ENCODE measurements around the gene KCNJ14.

Gene KCNJ14

DNA sequence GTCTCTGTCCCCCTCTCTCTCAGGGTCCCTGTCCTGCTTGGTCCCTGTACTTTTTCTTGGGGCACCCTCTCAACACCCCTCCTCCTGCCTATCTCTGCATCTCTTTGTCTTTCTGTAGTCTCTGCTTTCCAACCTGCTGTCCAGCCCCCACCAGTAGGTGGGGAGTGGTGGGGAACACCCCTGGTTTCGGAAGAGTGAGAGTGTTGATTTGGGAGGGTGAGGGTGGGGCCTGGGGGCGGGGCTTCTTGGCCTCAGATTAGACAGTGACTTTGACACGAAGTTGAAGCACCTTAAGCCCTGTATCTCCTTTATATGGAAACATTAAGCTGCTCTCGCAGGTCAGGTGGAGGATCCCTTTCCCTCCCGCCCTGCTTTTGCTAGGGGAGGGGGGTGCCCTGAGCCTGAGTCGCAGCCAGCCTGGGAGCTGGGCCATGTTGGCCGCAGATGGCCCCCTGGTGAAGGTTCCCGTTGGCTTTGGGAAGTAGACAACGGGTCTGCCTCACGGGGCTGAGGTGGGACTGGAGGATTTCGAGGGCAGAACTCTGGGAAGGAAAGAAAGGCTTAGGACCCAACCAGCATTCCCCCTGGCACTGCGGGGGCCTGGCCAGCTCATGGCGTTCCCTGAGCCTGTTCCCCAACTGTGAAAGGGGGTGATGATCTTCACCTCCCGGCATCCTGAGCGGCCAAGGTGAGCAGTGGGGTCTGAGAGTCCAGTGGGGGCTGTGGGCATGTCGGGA is at the start of gene KCNJ14:
KCNJ14 (plus strand) TSS at position 404 of the 737 bp plus-strand sequence. CDS start 6,151 bp downstream, outside the sequence.
- no peak for DNase-seq (ENCODE audit: low read depth, low spot score)

DNA sequence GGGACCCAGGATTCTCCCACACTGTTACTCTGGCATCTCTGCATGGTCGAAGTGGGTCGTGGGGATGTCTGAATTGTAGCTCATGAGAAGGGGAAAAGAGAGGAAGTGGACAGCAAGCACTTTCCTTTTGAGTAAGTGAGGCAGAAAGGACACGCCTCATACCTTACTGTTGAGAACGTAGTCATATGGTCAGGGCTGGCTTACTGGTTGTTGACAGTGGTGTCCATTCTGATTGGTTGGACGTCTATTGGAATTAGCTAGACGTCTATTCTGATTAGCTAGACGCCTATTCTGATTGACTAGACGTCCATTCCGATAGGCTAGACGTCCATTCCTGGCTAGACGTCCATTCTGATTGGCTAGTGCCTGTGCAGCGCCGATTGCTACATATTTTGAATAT is 49.5 kb upstream of the KCNJ14 start:
- no peak for DNase-seq (ENCODE audit: low read depth, low spot score)

DNA sequence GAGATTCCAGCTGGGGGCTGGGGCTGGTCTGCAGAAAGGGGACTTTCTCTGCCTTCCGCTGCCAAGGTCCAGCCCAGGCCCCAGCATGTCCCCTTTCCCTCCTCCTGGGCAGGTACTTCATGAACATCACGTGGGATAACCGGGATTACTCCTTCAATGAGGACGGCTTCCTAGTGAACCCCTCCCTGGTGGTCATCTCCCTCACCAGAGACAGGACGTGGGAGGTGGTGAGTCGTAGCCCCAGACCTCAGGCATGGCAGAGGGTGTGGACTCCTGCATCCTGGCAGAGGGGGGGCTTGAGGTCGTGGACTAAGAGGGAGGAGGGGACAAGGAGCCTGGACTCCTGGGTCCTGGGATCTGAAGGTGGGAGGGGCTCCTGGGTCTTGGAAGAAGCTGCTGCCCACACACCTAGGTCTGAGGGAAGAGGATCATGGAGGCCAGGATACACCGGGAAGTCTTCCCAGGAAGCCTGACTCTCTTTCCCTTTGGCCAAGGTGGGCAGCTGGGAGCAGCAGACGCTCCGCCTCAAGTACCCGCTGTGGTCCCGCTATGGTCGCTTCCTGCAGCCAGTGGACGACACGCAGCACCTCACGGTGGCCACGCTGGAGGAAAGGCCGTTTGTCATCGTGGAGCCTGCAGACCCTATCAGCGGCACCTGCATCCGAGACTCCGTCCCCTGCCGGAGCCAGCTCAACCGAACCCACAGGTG is 41.3 kb upstream of the KCNJ14 start:
- DNase-seq (ENCODE audit: low read depth, low spot score): no peak

- DNase-seq (ENCODE audit: low read depth, low spot score): no peak
Observed at GRCh38 chr19:48415395-48415794, 40.0 kb upstream of the KCNJ14 start.

- DNase-seq (ENCODE audit: low read depth, low spot score): no peak
Observed at GRCh38 chr19:48415806-48416221, 39.6 kb upstream of the KCNJ14 start.

DNA sequence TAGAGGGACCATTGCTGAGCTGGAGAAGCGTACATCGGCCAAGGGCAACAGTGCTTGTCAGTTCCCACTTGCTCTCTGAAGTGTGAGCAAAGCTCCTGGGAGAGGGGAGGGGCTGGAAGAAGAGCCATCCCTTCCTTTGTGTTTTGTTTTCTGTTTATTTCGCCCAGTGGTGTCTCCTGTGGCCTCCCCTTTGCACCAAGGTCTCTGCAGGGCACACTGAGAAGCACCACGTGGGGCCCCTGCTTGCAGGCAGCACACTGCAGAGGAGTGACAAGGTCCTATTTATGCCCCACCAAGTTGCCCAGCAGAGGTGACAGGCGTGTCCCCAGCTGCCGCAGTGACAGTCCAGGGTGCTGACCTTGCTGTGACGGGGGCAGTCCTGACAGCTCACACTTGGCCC is 38.0 kb upstream of the KCNJ14 start:
- DNase-seq (ENCODE audit: low read depth, low spot score): no peak

GRCh38 chr19:48418317-48419064 is 36.9 kb upstream of the KCNJ14 start:
- no peak for DNase-seq (ENCODE audit: low read depth, low spot score)

DNA sequence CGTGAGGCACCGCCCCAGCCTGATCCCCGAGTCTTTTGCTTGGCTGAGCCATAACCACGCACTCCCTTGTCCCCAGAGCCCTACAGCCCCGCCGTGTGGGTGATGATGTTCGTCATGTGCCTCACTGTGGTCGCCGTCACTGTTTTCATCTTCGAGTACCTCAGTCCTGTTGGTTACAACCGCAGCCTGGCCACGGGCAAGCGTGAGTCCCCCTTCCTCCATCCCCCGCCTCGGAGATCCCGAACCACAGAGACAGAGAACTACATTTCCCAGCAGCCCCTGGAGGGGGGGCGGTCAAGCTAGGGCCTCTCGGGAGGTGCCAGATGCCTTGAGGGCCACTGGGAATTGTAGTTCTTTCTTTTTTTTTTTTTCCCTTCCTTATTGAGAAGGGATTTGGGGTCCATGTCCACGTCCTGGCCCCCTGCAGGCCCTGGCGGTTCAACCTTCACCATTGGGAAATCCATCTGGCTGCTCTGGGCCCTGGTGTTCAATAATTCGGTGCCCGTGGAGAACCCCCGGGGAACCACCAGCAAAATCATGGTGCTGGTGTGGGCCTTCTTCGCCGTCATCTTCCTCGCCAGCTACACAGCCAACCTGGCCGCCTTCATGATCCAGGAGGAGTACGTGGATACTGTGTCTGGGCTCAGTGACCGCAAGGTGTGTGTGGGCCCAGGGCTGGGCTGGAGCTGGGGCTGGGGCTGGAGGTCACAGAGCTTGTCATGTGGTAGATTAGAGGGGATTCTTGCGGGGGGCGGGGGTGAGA is 36.0 kb upstream of the KCNJ14 start:
- peak; percentile 37 for DNase-seq (ENCODE audit: low read depth, low spot score)

DNA sequence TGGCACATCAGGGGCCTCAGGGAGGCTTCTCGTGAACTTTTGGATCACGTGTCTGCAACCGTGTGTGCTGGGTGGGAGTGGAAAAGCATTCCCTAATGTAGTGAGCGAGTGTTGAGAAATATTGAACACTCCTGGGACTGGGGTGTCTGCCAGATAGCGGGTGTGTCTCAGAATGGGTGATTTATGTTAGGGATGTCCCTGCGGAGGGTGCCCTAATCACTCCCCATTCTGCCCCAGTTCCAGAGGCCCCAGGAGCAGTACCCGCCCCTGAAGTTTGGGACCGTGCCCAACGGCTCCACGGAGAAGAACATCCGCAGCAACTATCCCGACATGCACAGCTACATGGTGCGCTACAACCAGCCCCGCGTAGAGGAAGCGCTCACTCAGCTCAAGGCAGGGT is 33.8 kb upstream of the KCNJ14 start:
- DNase-seq (ENCODE audit: low read depth, low spot score): no peak

- DNase-seq (ENCODE audit: low read depth, low spot score): no peak
Observed at GRCh38 chr19:48424694-48425219, 30.6 kb upstream of the KCNJ14 start.

- DNase-seq (ENCODE audit: low read depth, low spot score): no peak
Observed at GRCh38 chr19:48428670-48429069, 26.7 kb upstream of the KCNJ14 start.

GRCh38 chr19:48433337-48433736 is 22.0 kb upstream of the KCNJ14 start:
- DNase-seq (ENCODE audit: low read depth, low spot score): no peak

DNA sequence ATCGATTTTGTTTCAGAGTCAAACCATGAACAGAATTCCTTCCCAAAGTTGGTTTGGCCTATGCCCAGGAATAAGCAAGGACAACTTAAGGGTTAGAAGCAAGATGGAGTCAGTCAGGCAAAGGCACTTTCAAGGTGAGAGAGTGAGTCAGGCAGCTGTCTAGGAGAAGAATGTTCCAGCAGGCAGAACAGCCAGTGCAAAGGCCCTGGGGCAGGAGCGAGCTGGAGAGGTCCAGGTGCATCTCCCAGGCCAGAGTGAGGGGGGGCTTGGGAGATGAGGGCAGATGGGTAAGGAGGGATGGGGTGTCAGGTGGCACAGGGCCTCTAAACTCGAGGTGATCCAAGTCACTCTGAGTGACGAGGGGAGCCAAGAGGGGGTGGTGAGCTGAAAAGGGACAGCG is 18.8 kb upstream of the KCNJ14 start:
- DNase-seq (ENCODE audit: low read depth, low spot score): no peak

- DNase-seq (ENCODE audit: low read depth, low spot score): no peak
Observed at GRCh38 chr19:48441360-48442050, 13.9 kb upstream of the KCNJ14 start.

DNA sequence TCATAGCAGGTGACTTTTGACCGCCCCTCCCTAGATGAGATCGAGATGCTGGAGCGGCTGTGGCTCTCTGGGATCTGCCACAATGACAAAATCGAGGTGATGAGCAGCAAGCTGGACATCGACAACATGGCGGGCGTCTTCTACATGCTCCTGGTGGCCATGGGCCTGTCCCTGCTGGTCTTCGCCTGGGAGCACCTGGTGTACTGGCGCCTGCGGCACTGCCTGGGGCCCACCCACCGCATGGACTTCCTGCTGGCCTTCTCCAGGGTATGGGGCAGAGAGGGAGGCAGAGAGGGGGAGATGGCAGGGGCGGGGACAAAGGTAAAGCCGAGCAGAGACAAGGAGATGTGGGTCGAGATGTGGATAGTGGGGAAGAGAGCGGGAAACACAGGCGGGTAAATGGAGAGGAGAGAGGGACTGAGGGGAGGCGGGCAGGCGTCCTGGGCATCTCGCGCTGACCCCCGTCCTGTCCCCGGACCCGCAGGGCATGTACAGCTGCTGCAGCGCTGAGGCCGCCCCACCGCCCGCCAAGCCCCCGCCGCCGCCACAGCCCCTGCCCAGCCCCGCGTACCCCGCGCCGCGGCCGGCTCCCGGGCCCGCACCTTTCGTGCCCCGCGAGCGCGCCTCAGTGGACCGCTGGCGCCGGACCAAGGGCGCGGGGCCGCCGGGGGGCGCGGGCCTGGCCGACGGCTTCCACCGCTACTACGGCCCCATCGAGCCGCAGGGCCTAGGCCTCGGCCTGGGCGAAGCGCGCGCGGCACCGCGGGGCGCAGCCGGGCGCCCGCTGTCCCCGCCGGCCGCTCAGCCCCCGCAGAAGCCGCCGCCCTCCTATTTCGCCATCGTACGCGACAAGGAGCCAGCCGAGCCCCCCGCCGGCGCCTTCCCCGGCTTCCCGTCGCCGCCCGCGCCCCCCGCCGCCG is 13.0 kb upstream of the KCNJ14 start:
- DNase-seq (ENCODE audit: low read depth, low spot score): no peak

DNA sequence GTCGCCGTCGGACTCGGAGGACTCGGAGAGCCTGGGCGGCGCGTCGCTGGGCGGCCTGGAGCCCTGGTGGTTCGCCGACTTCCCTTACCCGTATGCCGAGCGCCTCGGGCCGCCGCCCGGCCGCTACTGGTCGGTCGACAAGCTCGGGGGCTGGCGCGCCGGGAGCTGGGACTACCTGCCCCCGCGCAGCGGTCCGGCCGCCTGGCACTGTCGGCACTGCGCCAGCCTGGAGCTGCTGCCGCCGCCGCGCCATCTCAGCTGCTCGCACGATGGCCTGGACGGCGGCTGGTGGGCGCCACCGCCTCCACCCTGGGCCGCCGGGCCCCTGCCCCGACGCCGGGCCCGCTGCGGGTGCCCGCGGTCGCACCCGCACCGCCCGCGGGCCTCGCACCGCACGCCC is 12.1 kb upstream of the KCNJ14 start:
- DNase-seq (ENCODE audit: low read depth, low spot score): no peak

GRCh38 chr19:48443731-48444128 is 11.6 kb upstream of the KCNJ14 start:
- DNase-seq (ENCODE audit: low read depth, low spot score): no peak

DNA sequence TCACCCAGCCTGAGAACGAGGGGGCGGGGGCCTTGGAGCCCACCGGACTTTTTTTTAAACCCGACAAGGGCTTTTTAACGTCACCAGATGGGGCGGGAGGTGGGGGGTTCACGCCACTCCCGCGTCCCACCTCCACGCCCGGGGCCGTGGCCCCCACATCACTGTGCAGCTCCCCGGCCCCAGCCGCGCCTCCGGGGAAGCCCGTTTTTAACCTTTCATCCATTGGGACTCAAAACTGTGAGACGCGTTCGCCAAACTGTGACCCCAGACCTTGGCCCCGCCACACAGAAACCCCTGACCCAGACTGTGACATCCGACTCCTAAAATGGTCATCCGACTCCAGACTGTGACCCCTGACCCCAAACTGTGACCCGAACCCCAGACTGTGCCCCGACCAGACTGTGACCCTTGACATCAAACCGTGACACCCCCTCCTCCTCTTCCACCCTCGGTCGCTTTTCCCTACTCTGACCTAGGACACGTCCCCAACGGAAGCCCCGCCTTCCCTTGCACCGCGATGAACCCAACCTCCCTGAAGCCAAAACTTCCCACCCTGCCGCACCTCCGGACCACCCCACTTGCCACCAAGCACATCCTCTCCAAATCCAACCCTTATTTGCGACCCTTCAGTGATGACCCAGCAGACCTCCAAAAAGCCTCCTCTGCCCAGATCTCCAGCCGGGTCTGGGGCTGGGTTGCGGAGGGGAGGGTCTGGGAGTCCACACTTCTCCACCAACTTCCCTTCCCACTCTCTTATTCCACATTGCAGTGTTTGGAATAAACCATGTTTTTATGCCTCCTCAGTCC is 11.0 kb upstream of the KCNJ14 start:
- DNase-seq (ENCODE audit: low read depth, low spot score): no peak

GRCh38 chr19:48444936-48445200 is 10.5 kb upstream of the KCNJ14 start:
- no peak for DNase-seq (ENCODE audit: low read depth, low spot score)

Measured in activated CD4-positive, CD25-positive, alpha-beta regulatory T cell treated with anti-CD3 and anti-CD28 coated beads, Interleukin-2, amount 50 U/mL, for 16 hours (primary cell).